ENCODE results near the gene DNAJC21.

DNAJC21 gene

GRCh38 chr5:35001842-35002241 lies 72.5 kb downstream of the DNAJC21 start:
- no peak for DNase-seq (ENCODE audit: low read depth, low spot score)
- Histone ChIP-seq H3K4me1 (ENCODE audit: insufficient read depth, insufficient read length) (no peaks in the 10 kb centered on the region), H3K4me3 (ENCODE audit: insufficient read length, low read depth) (no peak overlapping the region), H3K27me3 (ENCODE audit: insufficient read depth, insufficient read length) (no peaks in the 10 kb centered on the region), H3K9me3 (ENCODE audit: insufficient read depth, low read length) (no peaks in the 10 kb centered on the region), H3K36me3 (ENCODE audit: insufficient read depth, insufficient read length, low read length) (no peaks in the 10 kb centered on the region), H3K9ac (ENCODE audit: insufficient read length, low read depth) (no peak overlapping the region)
- TF ChIP-seq SUZ12 (IDR thresholded peaks at IDR 0.05; ENCODE audit: extremely low read depth, insufficient read depth, insufficient read length): no peak
- TF ChIP-seq YY1 (IDR thresholded peaks at IDR 0.05; ENCODE audit: insufficient read depth, insufficient read length): no peak
- TF ChIP-seq ZNF274 (IDR thresholded peaks at IDR 0.05; ENCODE audit: low read depth, low read length): no peak

DNA sequence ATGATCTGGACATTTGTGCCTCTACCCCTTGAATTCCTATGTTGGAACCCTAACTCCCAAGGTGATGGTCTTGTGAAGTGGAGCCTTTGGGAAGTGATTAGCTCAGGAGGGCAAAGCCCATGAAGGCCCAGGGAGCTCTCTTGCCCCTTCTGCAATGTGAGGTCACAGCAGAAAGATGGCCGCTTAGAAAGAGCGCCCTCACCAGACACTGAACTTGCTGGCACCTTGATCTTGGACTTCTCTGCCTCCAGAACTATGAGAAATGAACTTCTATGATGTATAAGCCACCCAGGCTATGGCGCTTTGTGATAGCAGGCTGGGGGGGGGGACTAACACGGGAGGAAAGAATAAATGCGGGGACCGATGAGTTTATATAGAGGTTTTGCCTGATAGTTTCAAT lies 73.1 kb downstream of the DNAJC21 start:
- no peaks in the 10 kb centered on the region for H3K36me3 ChIP-seq (ENCODE audit: insufficient read depth, insufficient read length, low read length)
- H3K9ac ChIP-seq (ENCODE audit: insufficient read length, low read depth): no peak overlapping the region
- DNase-seq (ENCODE audit: low read depth, low spot score): no peak
- no peaks in the 10 kb centered on the region for H3K9me3 ChIP-seq (ENCODE audit: insufficient read depth, low read length)
- H3K4me3 ChIP-seq (ENCODE audit: insufficient read length, low read depth): no peak overlapping the region
- TF ChIP-seq SUZ12 (IDR thresholded peaks at IDR 0.05; ENCODE audit: extremely low read depth, insufficient read depth, insufficient read length) (no peak), YY1 (IDR thresholded peaks at IDR 0.05; ENCODE audit: insufficient read depth, insufficient read length) (no peak), ZNF274 (IDR thresholded peaks at IDR 0.05; ENCODE audit: low read depth, low read length) (no peak)
- H3K27me3 ChIP-seq (ENCODE audit: insufficient read depth, insufficient read length): no peaks in the 10 kb centered on the region
- no peaks in the 10 kb centered on the region for H3K4me1 ChIP-seq (ENCODE audit: insufficient read depth, insufficient read length)

DNA sequence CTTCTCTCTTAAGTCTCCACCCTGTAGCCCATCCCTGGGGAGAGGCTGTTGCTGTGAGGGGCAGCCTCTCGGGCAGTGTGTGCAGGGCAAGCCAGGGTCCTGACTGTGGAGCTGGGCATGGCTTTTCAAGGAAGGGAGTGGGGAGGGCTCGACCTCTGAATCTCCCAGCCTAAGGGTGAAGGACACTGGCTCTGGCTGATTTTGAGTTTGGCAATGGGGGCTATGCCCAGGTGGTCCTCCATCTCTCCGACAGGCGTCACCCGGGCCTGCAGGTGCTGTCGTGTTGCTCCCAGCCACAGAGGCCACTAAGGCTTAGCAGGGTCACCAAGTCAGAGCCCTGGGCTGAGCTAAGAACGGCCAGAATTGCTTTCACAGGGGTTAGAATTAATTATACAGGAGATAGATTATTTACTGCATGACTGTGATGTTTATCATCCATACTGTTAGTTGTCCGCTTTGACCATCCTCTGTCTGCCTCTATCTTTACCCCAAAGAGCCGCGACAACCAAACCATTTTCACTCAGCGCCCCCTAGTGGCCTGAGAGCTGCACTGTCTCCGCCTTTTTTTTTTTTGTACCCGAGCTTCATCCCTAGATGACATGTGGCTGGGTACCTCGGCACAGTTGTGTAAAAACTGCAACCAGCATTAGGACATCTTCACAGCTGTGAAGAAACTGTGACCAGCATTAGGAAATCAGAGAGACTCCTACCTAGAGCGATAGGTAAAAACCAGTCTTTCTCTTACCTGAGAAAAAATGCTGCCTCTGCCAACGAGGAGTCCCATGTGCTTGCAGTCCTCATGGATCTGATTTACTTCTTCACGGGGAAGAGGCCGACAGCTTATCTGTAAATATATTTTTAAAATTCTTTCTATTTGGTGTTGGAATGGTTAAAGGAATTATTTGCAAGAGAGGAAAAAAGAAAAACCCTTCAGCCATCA lies 73.9 kb downstream of the DNAJC21 start:
- no peaks in the 10 kb centered on the region for H3K4me1 ChIP-seq (ENCODE audit: insufficient read depth, insufficient read length)
- H3K9me3 ChIP-seq (ENCODE audit: insufficient read depth, low read length): no peaks in the 10 kb centered on the region
- DNase-seq (ENCODE audit: low read depth, low spot score): peak; percentile 27
- TF ChIP-seq SUZ12 (IDR thresholded peaks at IDR 0.05; ENCODE audit: extremely low read depth, insufficient read depth, insufficient read length) (no peak), ZNF274 (IDR thresholded peaks at IDR 0.05; ENCODE audit: low read depth, low read length) (no peak), YY1 (IDR thresholded peaks at IDR 0.05; ENCODE audit: insufficient read depth, insufficient read length) (no peak)
- H3K36me3 ChIP-seq (ENCODE audit: insufficient read depth, insufficient read length, low read length): no peaks in the 10 kb centered on the region
- H3K9ac ChIP-seq (ENCODE audit: insufficient read length, low read depth): no peak overlapping the region
- H3K27me3 ChIP-seq (ENCODE audit: insufficient read depth, insufficient read length): no peaks in the 10 kb centered on the region
- no peak overlapping the region for H3K4me3 ChIP-seq (ENCODE audit: insufficient read length, low read depth)

- no peak overlapping the region for H3K9ac ChIP-seq (ENCODE audit: insufficient read length, low read depth)
- H3K4me1 ChIP-seq (ENCODE audit: insufficient read depth, insufficient read length): no peaks in the 10 kb centered on the region
- no peaks in the 10 kb centered on the region for H3K36me3 ChIP-seq (ENCODE audit: insufficient read depth, insufficient read length, low read length)
- no peaks in the 10 kb centered on the region for H3K27me3 ChIP-seq (ENCODE audit: insufficient read depth, insufficient read length)
- no peak for DNase-seq (ENCODE audit: low read depth, low spot score)
- no peaks in the 10 kb centered on the region for H3K9me3 ChIP-seq (ENCODE audit: insufficient read depth, low read length)
- TF ChIP-seq YY1 (IDR thresholded peaks at IDR 0.05; ENCODE audit: insufficient read depth, insufficient read length) (no peak), ZNF274 (IDR thresholded peaks at IDR 0.05; ENCODE audit: low read depth, low read length) (no peak), SUZ12 (IDR thresholded peaks at IDR 0.05; ENCODE audit: extremely low read depth, insufficient read depth, insufficient read length) (no peak)
- H3K4me3 ChIP-seq (ENCODE audit: insufficient read length, low read depth): no peak overlapping the region
These were observed 74.8 kb downstream of the DNAJC21 start for GRCh38 chr5:35004200-35004599.

DNA sequence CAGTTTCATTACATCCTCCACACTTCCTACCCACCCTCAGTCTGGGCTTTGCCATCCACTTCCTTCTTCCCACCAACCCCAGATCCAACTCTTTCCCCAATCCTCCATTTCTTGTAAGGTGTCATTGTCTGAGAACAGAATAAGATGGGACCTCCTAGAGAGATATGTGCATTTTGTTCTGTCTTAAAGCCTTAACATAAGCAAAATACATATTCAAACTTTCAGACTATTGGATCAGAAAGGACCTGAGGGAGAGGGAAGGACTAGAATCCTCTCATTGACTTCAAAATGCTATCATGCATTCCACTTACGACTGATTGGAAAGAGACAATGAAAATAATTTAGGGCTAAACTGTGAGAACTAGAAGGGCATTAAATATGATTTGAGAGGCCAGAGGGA lies 75.4 kb downstream of the DNAJC21 start:
- Histone ChIP-seq H3K27me3 (ENCODE audit: insufficient read depth, insufficient read length) (no peaks in the 10 kb centered on the region), H3K9me3 (ENCODE audit: insufficient read depth, low read length) (no peaks in the 10 kb centered on the region), H3K4me1 (ENCODE audit: insufficient read depth, insufficient read length) (no peaks in the 10 kb centered on the region), H3K36me3 (ENCODE audit: insufficient read depth, insufficient read length, low read length) (no peaks in the 10 kb centered on the region), H3K4me3 (ENCODE audit: insufficient read length, low read depth) (no peak overlapping the region), H3K9ac (ENCODE audit: insufficient read length, low read depth) (no peak overlapping the region)
- TF ChIP-seq YY1 (IDR thresholded peaks at IDR 0.05; ENCODE audit: insufficient read depth, insufficient read length): no peak
- TF ChIP-seq ZNF274 (IDR thresholded peaks at IDR 0.05; ENCODE audit: low read depth, low read length): no peak
- no peak for TF ChIP-seq SUZ12 (IDR thresholded peaks at IDR 0.05; ENCODE audit: extremely low read depth, insufficient read depth, insufficient read length)
- DNase-seq (ENCODE audit: low read depth, low spot score): no peak

Measured in NT2/D1 (cell line).